Naive thymus-derived CD4-positive, alpha-beta T cell (primary cell): ENCODE data around the gene SPRY4. TPM values are rescaled to one million over a fixed set of nuclear protein-coding genes. Genes with fewer than 3 reads are reported as not detected.

Experiments used
- ATAC-seq: fragments of 150-1000 bp; cut with Tn5 transposase; 2 replicates; pipeline ENCODE4 v1.10.0; 2021; ENCODE audit warnings: mild to moderate bottlenecking, moderate library complexity
- CTCF ChIA-PET: fragments of 350-600 bp; sonication (Branson Sonifier 250); formaldehyde crosslinking; loops from one replicate; lab custom pipeline; 2021; ENCODE audit warnings: antibody characterized with exemption; lab: Charles Lee
- POLR2A ChIA-PET: fragments of 350-600 bp; sonication (Branson Sonifier 250); formaldehyde crosslinking; loops from one replicate; lab custom pipeline; 2021; ENCODE audit warnings: antibody characterized with exemption, inconsistent platforms; lab: Charles Lee
- DNase-seq, 9 donors: peaks; one replicate each; pipeline versions ENCODE4 v3.0.0 to v3.0.0-alpha.2; 2020 to 2022; ENCODE audit warnings: mixed read lengths in 1 of 9
- H3K27ac ChIP-seq: one replicate; pipeline ENCODE4 v1.7.0; 2013; ENCODE audit warnings: mild to moderate bottlenecking, low read depth, low read length, moderate library complexity
- H3K27me3 ChIP-seq, 2 donors: one replicate each; pipeline ENCODE4 v1.7.0; 2013; ENCODE audit warnings: low read length in 2 of 2, mild to moderate bottlenecking in 2 of 2, moderate library complexity in 2 of 2; ENCODE audit not compliant: control insufficient read depth in 2 of 2, insufficient read depth in 2 of 2
- H3K36me3 ChIP-seq, 3 experiments: 1 replicate in 2 of 3; 2 replicates in 1 of 3; pipeline ENCODE4 v1.7.0; 2013; ENCODE audit warnings: low read length in 3 of 3, mild to moderate bottlenecking in 3 of 3, moderate library complexity in 1 of 3; ENCODE audit not compliant: insufficient read depth in 3 of 3, control insufficient read depth in 2 of 3
- H3K4me1 ChIP-seq, 2 donors: one replicate each; pipeline ENCODE4 v1.7.0; 2013; ENCODE audit warnings: low read length in 2 of 2, mild to moderate bottlenecking in 2 of 2, moderate library complexity in 1 of 2; ENCODE audit not compliant: control insufficient read depth in 2 of 2, insufficient read depth in 2 of 2
- H3K4me3 ChIP-seq: 2 replicates; pipeline ENCODE4 v1.7.0; 2013; ENCODE audit warnings: mild to moderate bottlenecking, low read length
- H3K9me3 ChIP-seq, 3 experiments: 1 replicate in 2 of 3; 2 replicates in 1 of 3; pipeline ENCODE4 v1.7.0; 2013; ENCODE audit warnings: low read length in 3 of 3; ENCODE audit not compliant: control insufficient read depth in 2 of 3
- H3K27ac Mint-ChIP-seq, 9 donors: one replicate each; pipeline ENCODE4 v1.8.0; 2020 to 2022; ENCODE audit warnings: mixed read lengths in 9 of 9, mild to moderate bottlenecking in 8 of 9, moderate library complexity in 5 of 9, inconsistent platforms in 2 of 9
- H3K27me3 Mint-ChIP-seq, 5 donors: one replicate each; pipeline ENCODE4 v1.8.0; 2021 to 2022; ENCODE audit warnings: mixed read lengths in 5 of 5, mild to moderate bottlenecking in 1 of 5
- H3K36me3 Mint-ChIP-seq, 5 donors: one replicate each; pipeline ENCODE4 v1.8.0; 2020 to 2022; ENCODE audit warnings: mixed read lengths in 5 of 5, mild to moderate bottlenecking in 3 of 5, inconsistent platforms in 1 of 5
- H3K4me1 Mint-ChIP-seq, 7 donors: one replicate each; pipeline ENCODE4 v1.8.0; 2020 to 2022; ENCODE audit warnings: mixed read lengths in 7 of 7, mild to moderate bottlenecking in 3 of 7, inconsistent platforms in 1 of 7
- H3K4me3 Mint-ChIP-seq, 10 donors: one replicate each; pipeline ENCODE4 v1.8.0; 2020 to 2022; ENCODE audit warnings: mild to moderate bottlenecking in 10 of 10, mixed read lengths in 10 of 10, moderate library complexity in 6 of 10, inconsistent platforms in 2 of 10
- H3K9me3 Mint-ChIP-seq, 11 donors: one replicate each; pipeline ENCODE4 v1.8.0; 2020 to 2022; ENCODE audit warnings: mixed read lengths in 11 of 11, mild to moderate bottlenecking in 4 of 11, inconsistent platforms in 1 of 11, moderate library complexity in 1 of 11
- intact Hi-C, 2 donors: fragments of 100-400 bp; cut with micrococcal nuclease; formaldehyde crosslinking; loops; one replicate each; pipeline ENCODE4 v1.15.1; 2023
- polyA plus RNA-seq, 2 donors: library from polyadenylated mRNA; unstranded; fragments of 300-500 nt; fragmentation: Illumina TruSeq; gene quantifications; one replicate each; pipeline ENCODE4 v1.2.3, GENCODE V29; 2021
- total RNA-seq, 6 experiments: library from RNA in 5 of 6; stranded (reverse) in 5 of 6; gene quantifications; 1 replicate in 5 of 6; 2 replicates in 1 of 6; pipeline ENCODE4 v1.2.3 and lab custom pipeline; 2021 to 2026

SPRY4 gene
- total and polyA plus RNA-seq, 7 experiments from 2014 or later, result 0.08 to 0.34 (median 0.11) TPM; not detected in 4

DNA sequence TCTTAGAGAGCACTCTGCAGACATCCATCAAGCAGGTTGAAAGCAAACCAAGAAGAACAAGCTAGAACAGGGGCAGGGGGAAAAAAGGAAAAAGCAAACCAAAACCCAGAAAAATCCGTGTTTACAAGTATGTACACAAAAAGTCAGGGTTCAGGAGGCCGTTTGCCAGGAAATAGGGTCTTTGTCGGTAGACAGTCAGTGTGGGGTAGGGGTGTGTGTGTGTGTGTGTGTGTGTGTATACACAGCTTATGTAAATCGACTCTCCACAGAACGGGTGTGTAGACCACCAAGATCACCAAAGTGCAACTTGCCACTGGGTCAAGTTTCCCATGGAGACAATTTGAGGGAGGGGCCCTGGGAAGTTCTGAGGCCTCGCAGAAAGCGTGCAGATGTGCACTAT lies 13.1 kb downstream of the SPRY4 start:
- ChIA-PET POLR2A (no interaction called here), CTCF (no interaction called here)

DNA sequence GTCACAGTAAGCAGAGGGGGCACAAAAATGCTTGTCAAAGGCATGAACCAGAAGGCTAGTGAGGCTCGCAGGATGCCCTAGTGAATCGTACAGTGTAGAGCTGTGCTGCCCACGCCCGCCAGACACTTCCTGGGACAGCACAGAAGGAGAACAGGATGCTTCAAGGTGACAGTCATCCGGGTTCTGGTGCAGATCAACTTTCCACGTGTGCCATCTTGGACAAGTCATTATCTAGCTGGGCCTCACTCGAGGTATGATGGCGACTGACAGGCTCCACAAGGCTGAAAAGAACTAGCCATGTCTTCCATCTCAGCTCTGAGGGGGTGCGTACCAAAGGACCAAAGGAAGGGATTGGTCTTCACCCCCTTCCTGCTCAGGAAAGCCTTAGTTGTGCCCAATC lies 14.0 kb downstream of the SPRY4 start:
- peaks cover 0 to 6% of the 10 kb centered on the region in 2 donors for H3K4me1 ChIP-seq
- H3K36me3 ChIP-seq, result no peaks in the 10 kb centered on the region
- no peak for ATAC-seq
- no peaks in the 10 kb centered on the region for H3K36me3 Mint-ChIP-seq
- no peak overlapping the region for H3K27ac Mint-ChIP-seq
- H3K27ac ChIP-seq, result no peak overlapping the region
- peaks cover 2 to 9% (median 7%) of the 10 kb centered on the region in 7 donors for H3K4me1 Mint-ChIP-seq
- peaks cover 0 to 3% (median 0%) of the 10 kb centered on the region in 5 donors for H3K27me3 Mint-ChIP-seq
- no peaks in the 10 kb centered on the region for H3K9me3 Mint-ChIP-seq
- no peaks in the 10 kb centered on the region for H3K27me3 ChIP-seq
- H3K9me3 ChIP-seq, result no peaks in the 10 kb centered on the region
- no peak for DNase-seq
- ChIA-PET POLR2A (no interaction called here), CTCF (no interaction called here)
- intact Hi-C loops, result no loop called here
- no peak overlapping the region for H3K4me3 ChIP-seq
- no peak overlapping the region for H3K4me3 Mint-ChIP-seq

More for the DNA sequence above, 13.1 kb downstream of the SPRY4 start:
- H3K36me3 ChIP-seq, result no peaks in the 10 kb centered on the region
- no peak overlapping the region for H3K27ac ChIP-seq
- Mint-ChIP-seq H3K36me3 (no peaks in the 10 kb centered on the region), H3K4me3 (no peak overlapping the region), H3K9me3 (no peaks in the 10 kb centered on the region), H3K27me3 (peaks cover 0 to 3% (median 0%) of the 10 kb centered on the region in 5 donors), H3K27ac (no peak overlapping the region), H3K4me1 (peaks cover 7 to 18% (median 16%) of the 10 kb centered on the region in 7 donors)
- DNase-seq (no peak), ATAC-seq (no peak)
- no peak overlapping the region for H3K4me3 ChIP-seq
- H3K4me1 ChIP-seq, result peaks cover 0 to 15% of the 10 kb centered on the region in 2 donors
- no peaks in the 10 kb centered on the region for H3K9me3 ChIP-seq
- no peaks in the 10 kb centered on the region for H3K27me3 ChIP-seq
- intact Hi-C loops, result no loop called here

DNA sequence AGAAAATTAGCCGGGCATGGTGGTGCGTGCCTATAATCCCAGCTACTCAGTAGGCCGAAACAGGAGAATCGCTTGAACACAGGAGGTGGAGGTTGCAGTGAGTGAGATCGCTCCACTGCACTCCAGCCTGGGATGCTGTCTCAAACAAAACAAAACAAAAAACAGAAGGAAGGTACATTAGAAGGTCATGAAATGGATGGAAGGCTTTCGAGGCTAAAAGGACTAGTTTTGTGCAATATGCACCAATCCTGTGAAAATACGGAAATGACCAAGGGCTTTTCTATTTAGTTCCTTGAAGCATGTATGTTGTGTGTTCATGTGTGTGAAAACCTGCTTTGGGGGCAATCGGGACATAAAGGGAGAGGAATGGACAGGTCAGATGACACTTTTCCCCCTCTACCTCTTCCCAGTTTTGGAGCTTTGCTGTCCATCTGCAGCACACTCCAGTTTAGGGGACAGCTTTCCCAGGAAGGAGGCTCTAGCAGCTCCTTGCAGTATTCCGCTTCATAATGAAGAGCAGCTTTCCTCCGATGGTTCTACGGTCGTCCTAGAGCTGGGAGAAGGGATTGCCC lies 15.0 kb downstream of the SPRY4 start:
- Histone ChIP-seq H3K9me3 (no peaks in the 10 kb centered on the region), H3K4me1 (no peaks in the 10 kb centered on the region), H3K27me3 (no peaks in the 10 kb centered on the region), H3K27ac (no peak overlapping the region), H3K4me3 (no peak overlapping the region), H3K36me3 (no peaks in the 10 kb centered on the region)
- no peak overlapping the region for H3K4me3 Mint-ChIP-seq
- peaks cover 0 to 3% (median 0%) of the 10 kb centered on the region in 5 donors for H3K27me3 Mint-ChIP-seq
- H3K4me1 Mint-ChIP-seq, result peaks cover 0 to 2% (median 0%) of the 10 kb centered on the region in 7 donors
- intact Hi-C loops, result no loop called here
- no peaks in the 10 kb centered on the region for H3K9me3 Mint-ChIP-seq
- no peak overlapping the region for H3K27ac Mint-ChIP-seq
- POLR2A ChIA-PET, result no interaction called here
- CTCF ChIA-PET, result no interaction called here
- ATAC-seq (no peak), DNase-seq (no peak)
- H3K36me3 Mint-ChIP-seq, result no peaks in the 10 kb centered on the region

DNA sequence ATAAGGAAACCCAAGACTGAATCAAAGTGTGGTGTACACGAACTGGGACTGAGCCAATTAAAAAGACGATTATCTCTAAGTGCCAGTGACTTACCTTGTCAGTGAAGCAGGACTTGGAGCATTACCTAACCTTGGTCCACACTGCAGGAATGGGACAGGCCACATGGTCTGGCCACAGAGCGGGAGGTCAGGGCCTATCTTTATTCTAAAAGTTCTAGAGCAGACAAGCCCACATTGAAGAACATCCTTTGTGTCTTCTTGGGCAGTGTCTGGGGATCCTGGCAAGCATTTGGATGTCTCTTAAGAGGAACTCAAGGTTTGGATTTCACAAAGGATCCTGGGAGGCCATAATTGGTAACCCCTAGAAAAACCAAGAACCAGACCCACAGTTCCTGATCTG lies 16.5 kb downstream of the SPRY4 start:
- Mint-ChIP-seq H3K27ac (no peak overlapping the region), H3K27me3 (peaks cover 0 to 5% (median 0%) of the 10 kb centered on the region in 5 donors), H3K9me3 (no peaks in the 10 kb centered on the region), H3K4me3 (no peak overlapping the region), H3K36me3 (no peaks in the 10 kb centered on the region), H3K4me1 (peaks cover 0 to 2% (median 0%) of the 10 kb centered on the region in 7 donors)
- intact Hi-C loops, result no loop called here
- Histone ChIP-seq H3K27me3 (no peaks in the 10 kb centered on the region), H3K4me1 (no peaks in the 10 kb centered on the region), H3K9me3 (no peaks in the 10 kb centered on the region), H3K27ac (no peak overlapping the region), H3K4me3 (no peak overlapping the region), H3K36me3 (no peaks in the 10 kb centered on the region)
- no peak for DNase-seq
- ChIA-PET POLR2A (no interaction called here), CTCF (no interaction called here)
- ATAC-seq, result no peak

DNA sequence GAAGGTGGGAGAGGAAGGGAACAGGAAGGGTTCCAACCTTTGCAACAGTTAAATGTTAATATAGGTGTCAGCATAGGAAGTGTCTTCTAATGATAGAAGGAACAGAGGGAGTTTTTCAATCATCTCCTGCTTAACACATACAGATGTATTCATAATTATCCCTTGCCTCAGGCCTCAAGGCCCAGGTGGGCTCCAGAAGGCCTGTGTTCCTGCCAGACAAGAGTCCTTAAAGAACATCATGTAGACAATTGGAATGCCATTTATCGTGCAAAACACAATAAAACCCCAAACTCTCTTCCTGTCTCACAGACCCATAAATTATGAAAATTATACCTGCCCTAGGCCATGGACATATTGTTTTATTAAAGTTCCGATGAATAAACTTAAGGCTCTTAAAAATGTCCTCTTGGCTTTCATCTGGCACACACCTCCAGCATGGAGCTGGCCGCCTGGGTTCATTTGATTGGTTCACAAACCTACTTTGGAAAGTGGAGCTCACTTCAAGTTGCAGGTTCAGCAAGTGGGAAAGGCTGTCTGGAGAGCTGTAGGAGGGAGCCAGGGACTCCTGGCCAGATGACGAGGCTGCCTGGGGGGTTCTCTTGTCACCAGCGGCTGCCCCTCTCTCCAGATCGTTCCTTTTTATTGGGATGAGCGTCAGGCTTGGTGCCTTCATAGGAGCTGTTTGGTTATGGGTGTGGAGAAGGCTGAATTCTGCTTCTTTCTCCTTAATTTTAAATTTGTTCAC lies 17.5 kb downstream of the SPRY4 start:
- Mint-ChIP-seq H3K27me3 (peaks cover 0 to 5% (median 0%) of the 10 kb centered on the region in 5 donors), H3K27ac (no peak overlapping the region), H3K9me3 (no peaks in the 10 kb centered on the region), H3K4me3 (no peak overlapping the region), H3K4me1 (peaks cover 0 to 2% (median 0%) of the 10 kb centered on the region in 7 donors), H3K36me3 (no peaks in the 10 kb centered on the region)
- no peaks in the 10 kb centered on the region for H3K27me3 ChIP-seq
- no peaks in the 10 kb centered on the region for H3K9me3 ChIP-seq
- CTCF ChIA-PET, result no interaction called here
- DNase-seq, result no peak
- no peaks in the 10 kb centered on the region for H3K36me3 ChIP-seq
- no peaks in the 10 kb centered on the region for H3K4me1 ChIP-seq
- H3K4me3 ChIP-seq, result no peak overlapping the region
- POLR2A ChIA-PET, result no interaction called here
- ATAC-seq, result no peak
- intact Hi-C loops, result no loop called here
- H3K27ac ChIP-seq, result no peak overlapping the region

DNA sequence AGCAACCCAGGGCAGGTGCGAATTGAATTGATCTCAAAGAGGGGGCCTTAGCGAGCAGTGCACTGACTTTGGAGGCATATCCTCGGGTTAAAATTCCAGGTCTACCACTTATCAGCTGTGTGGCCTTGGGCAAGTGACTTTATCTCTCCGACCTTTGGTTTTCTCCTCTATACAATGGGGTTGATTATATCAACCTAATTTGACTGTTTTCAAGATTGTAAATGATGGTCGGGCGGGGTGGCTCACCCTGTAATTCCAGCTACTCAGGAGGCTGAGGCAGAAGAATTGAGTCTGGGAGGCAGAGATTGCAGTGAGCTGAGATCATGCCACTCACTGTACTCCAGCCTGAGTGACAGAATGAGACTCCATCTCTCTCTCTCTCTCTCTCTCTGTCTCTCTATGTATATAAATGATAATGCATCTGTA lies 18.7 kb downstream of the SPRY4 start:
- no peak overlapping the region for H3K27ac ChIP-seq
- POLR2A ChIA-PET, result interaction anchor here (0.6 kb wide), 1 partner anchor 329 kb away, joined by 3 read pairs; no protein-coding TSS in a partner anchor
- intact Hi-C loops, result no loop called here
- H3K36me3 Mint-ChIP-seq, result no peaks in the 10 kb centered on the region
- H3K9me3 ChIP-seq, result no peaks in the 10 kb centered on the region
- no peaks in the 10 kb centered on the region for H3K27me3 ChIP-seq
- H3K4me1 ChIP-seq, result no peaks in the 10 kb centered on the region
- no peaks in the 10 kb centered on the region for H3K36me3 ChIP-seq
- ATAC-seq (no peak), DNase-seq (no peak)
- no peak overlapping the region for H3K4me3 Mint-ChIP-seq
- no peaks in the 10 kb centered on the region for H3K9me3 Mint-ChIP-seq
- H3K4me3 ChIP-seq, result no peak overlapping the region
- H3K27me3 Mint-ChIP-seq, result peaks cover 0 to 5% (median 0%) of the 10 kb centered on the region in 5 donors
- peaks cover 0 to 7% (median 0%) of the 10 kb centered on the region in 7 donors for H3K4me1 Mint-ChIP-seq
- CTCF ChIA-PET, result interaction anchor here (0.7 kb wide), 1 partner anchor 28 kb away, joined by 3 read pairs; no protein-coding TSS in a partner anchor
- H3K27ac Mint-ChIP-seq, result no peak overlapping the region
